Activated T-cell treated with anti-CD3 and anti-CD28 coated beads, Interleukin-2, amount 50 U/mL, for 48 hours (primary cell): ENCODE data around the gene CCDC116.
"Not testable (repeated sequence)": the region's sequence is repeated elsewhere in the genome, so short reads cannot be mapped to it uniquely, and the experiment has no call there.

ENCODE experiments used
- DNase-seq, 2 experiments: peaks; one replicate each; pipeline ENCODE4 v3.0.0-alpha.2; 2020

Gene CCDC116

GRCh38 chr22:21632237-21632895, at the start of gene CCDC116:
Gene CCDC116, plus strand, starts transcription at chr22:21632760. Its CDS starts 422 bp downstream, at chr22:21633182.
- peak; percentile 78 to 84 for DNase-seq

GRCh38 chr22:21582801-21583740, 49.5 kb upstream of the CCDC116 start:
- DNase-seq = no peak

GRCh38 chr22:21585389-21585788, 47.2 kb upstream of the CCDC116 start:
- no peak for DNase-seq

GRCh38 chr22:21587803-21588611, 44.6 kb upstream of the CCDC116 start:
- DNase-seq = peak; percentile 68 to 71

- no peak for DNase-seq
Observed at GRCh38 chr22:21589396-21589795, 43.2 kb upstream of the CCDC116 start.

- DNase-seq = no peak
Observed at GRCh38 chr22:21590809-21591641, 41.5 kb upstream of the CCDC116 start.

GRCh38 chr22:21591695-21592094, 40.9 kb upstream of the CCDC116 start:
- no peak for DNase-seq

- no peak for DNase-seq
Observed at GRCh38 chr22:21592422-21592821, 40.1 kb upstream of the CCDC116 start.

- DNase-seq = no peak
Observed at GRCh38 chr22:21593406-21594232, 38.9 kb upstream of the CCDC116 start.

- no peak for DNase-seq
Observed at GRCh38 chr22:21594865-21595452, 37.6 kb upstream of the CCDC116 start.

- not testable (repeated sequence) for DNase-seq
Observed at GRCh38 chr22:21596356-21597135, 36.0 kb upstream of the CCDC116 start.

- no peak for DNase-seq
Observed at GRCh38 chr22:21598302-21598701, 34.3 kb upstream of the CCDC116 start.

- DNase-seq = no peak
Observed at GRCh38 chr22:21599053-21599893, 33.3 kb upstream of the CCDC116 start.

- no peak for DNase-seq
Observed at GRCh38 chr22:21602579-21602978, 30.0 kb upstream of the CCDC116 start.

GRCh38 chr22:21603973-21604372, 28.6 kb upstream of the CCDC116 start:
- DNase-seq = no peak

GRCh38 chr22:21605887-21606564, 26.5 kb upstream of the CCDC116 start:
- DNase-seq = no peak

GRCh38 chr22:21606775-21607174, 25.8 kb upstream of the CCDC116 start:
- no peak for DNase-seq

- DNase-seq = not testable (repeated sequence)
Observed at GRCh38 chr22:21609556-21610157, 22.9 kb upstream of the CCDC116 start.
